ENCODE measurements around the gene TMEM17. TPM values are rescaled to one million over a fixed set of nuclear protein-coding genes. Genes with fewer than 3 reads are reported as not detected.

TMEM17 gene
- polyA plus RNA-seq, 2 of the 4 experiments (the other 2 are of a cell fraction) = 5.2 to 10.2 TPM

GRCh38 chr2:62529758-62530157 lies 23.8 kb upstream of the TMEM17 start:
- Histone ChIP-seq H3K4me1 (peaks cover 32% of the 10 kb centered on the region), H3K4me2 (no peak overlapping the region), H3K9me3 (no peaks in the 10 kb centered on the region), H3K27ac (no peak overlapping the region), H3K4me3 (no peak overlapping the region)
- TF ChIP-seq NPAS2 (CRISPR knock-in tag; IDR thresholded peaks at IDR 0.05; ENCODE audit: borderline replicate concordance) (no peak), POLR2AphosphoS2 (conservative IDR thresholded peaks at IDR 0.05; ENCODE audit: low read length) (no peak), NR3C1 (IDR thresholded peaks at IDR 0.05) (no peak), RNF2 (IDR thresholded peaks at IDR 0.05; ENCODE audit: borderline replicate concordance, low read depth) (no peak), ATOH8 (CRISPR knock-in tag; IDR thresholded peaks at IDR 0.05; ENCODE audit: low read depth) (no peak), MAX (IDR thresholded peaks at IDR 0.05) (no peak), FOSB (CRISPR knock-in tag; IDR thresholded peaks at IDR 0.05) (no peak), ZSCAN20 (CRISPR knock-in tag; IDR thresholded peaks at IDR 0.05) (no peak), CHD4 (IDR thresholded peaks at IDR 0.05; ENCODE audit: borderline replicate concordance) (no peak), EP300 (IDR thresholded peaks at IDR 0.05) (no peak), RARB (CRISPR knock-in tag; IDR thresholded peaks at IDR 0.05) (no peak), ELK1 (IDR thresholded peaks at IDR 0.05; ENCODE audit: low read depth, low read length) (no peak), MAZ (IDR thresholded peaks at IDR 0.05; ENCODE audit: borderline replicate concordance, low read depth, low read length) (no peak)
- TF ChIP-seq, protein P1, sequence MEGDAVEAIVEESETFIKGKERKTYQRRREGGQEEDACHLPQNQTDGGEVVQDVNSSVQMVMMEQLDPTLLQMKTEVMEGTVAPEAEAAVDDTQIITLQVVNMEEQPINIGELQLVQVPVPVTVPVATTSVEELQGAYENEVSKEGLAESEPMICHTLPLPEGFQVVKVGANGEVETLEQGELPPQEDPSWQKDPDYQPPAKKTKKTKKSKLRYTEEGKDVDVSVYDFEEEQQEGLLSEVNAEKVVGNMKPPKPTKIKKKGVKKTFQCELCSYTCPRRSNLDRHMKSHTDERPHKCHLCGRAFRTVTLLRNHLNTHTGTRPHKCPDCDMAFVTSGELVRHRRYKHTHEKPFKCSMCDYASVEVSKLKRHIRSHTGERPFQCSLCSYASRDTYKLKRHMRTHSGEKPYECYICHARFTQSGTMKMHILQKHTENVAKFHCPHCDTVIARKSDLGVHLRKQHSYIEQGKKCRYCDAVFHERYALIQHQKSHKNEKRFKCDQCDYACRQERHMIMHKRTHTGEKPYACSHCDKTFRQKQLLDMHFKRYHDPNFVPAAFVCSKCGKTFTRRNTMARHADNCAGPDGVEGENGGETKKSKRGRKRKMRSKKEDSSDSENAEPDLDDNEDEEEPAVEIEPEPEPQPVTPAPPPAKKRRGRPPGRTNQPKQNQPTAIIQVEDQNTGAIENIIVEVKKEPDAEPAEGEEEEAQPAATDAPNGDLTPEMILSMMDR (IDR thresholded peaks at IDR 0.05) = no peak
- no peak for DNase-seq (ENCODE audit: low read depth in 1 of 2, low spot score in 1 of 2)
- ChIA-PET POLR2A (no interaction called here), CTCF (no interaction called here)
- FAIRE-seq = peak; percentile 32
- ATAC-seq = no peak

GRCh38 chr2:62527478-62528210 lies 21.6 kb upstream of the TMEM17 start:
- ChIA-PET POLR2A (interaction anchor here (2.1 kb wide), 1 partner anchor 21 kb away, joined by 6 read pairs; the partner anchor contains the start of gene TMEM17), CTCF (interaction anchor here (1.4 to 1.7 kb wide), 2 partner anchors 8 to 71 kb away, joined by 4 to 6 read pairs; no protein-coding TSS in a partner anchor)
- ATAC-seq (no peak), DNase-seq (ENCODE audit: low read depth in 1 of 2, low spot score in 1 of 2) (no peak), FAIRE-seq (no peak)
- peak overlapping the region in 1 of 2 experiments; percentile 48; a peak in 3 of 6 replicates for H3K27ac ChIP-seq
- H3K9me3 ChIP-seq = peaks cover 9% of the 10 kb centered on the region; the same call in 1 of the 3 replicates
- WGBS (ENCODE audit: missing lambda C conversion rate) = 37% methylated on average over 3 of the region's 3 CpGs
- peaks cover 32% of the 10 kb centered on the region for H3K4me1 ChIP-seq
- no peak overlapping the region for H3K4me3 ChIP-seq
- H3K4me2 ChIP-seq = 0 out of 3 replicates have a peak overlapping the region, but pooled peaks have one; percentile 7
- TF ChIP-seq, protein P2, sequence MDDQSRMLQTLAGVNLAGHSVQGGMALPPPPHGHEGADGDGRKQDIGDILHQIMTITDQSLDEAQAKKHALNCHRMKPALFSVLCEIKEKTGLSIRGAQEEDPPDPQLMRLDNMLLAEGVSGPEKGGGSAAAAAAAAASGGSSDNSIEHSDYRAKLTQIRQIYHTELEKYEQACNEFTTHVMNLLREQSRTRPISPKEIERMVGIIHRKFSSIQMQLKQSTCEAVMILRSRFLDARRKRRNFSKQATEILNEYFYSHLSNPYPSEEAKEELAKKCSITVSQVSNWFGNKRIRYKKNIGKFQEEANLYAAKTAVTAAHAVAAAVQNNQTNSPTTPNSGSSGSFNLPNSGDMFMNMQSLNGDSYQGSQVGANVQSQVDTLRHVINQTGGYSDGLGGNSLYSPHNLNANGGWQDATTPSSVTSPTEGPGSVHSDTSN (IDR thresholded peaks at IDR 0.05) = no peak
- TF ChIP-seq POLR2A (IDR thresholded peaks at IDR 0.05; ENCODE audit: low read length) = no peak
- TF ChIP-seq, protein P3, sequence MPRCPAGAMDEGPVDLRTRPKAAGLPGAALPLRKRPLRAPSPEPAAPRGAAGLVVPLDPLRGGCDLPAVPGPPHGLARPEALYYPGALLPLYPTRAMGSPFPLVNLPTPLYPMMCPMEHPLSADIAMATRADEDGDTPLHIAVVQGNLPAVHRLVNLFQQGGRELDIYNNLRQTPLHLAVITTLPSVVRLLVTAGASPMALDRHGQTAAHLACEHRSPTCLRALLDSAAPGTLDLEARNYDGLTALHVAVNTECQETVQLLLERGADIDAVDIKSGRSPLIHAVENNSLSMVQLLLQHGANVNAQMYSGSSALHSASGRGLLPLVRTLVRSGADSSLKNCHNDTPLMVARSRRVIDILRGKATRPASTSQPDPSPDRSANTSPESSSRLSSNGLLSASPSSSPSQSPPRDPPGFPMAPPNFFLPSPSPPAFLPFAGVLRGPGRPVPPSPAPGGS (IDR thresholded peaks at IDR 0.05) = no peak
- TF ChIP-seq NFE2L2 (conservative IDR thresholded peaks at IDR 0.05; ENCODE audit: low read length) = no peak
- no peak for TF ChIP-seq TP53 (CRISPR knock-in tag; IDR thresholded peaks at IDR 0.05)
- TF ChIP-seq JUN (IDR thresholded peaks at IDR 0.05) = no peak
- TF ChIP-seq GATA3 (IDR thresholded peaks at IDR 0.05; ENCODE audit: borderline replicate concordance) = peak; percentile 46; the same call in 1 of the 2 replicates
- peak; percentile 36 for TF ChIP-seq MAFK (IDR thresholded peaks at IDR 0.05; ENCODE audit: partially characterized antibody)
- no peak for TF ChIP-seq SREBF2 (IDR thresholded peaks at IDR 0.05)
- TF ChIP-seq POLR2AphosphoS2 (conservative IDR thresholded peaks at IDR 0.05; ENCODE audit: low read length) = no peak
- TF ChIP-seq MAX (IDR thresholded peaks at IDR 0.05) = no peak
- TF ChIP-seq HMGXB4 (CRISPR knock-in tag; IDR thresholded peaks at IDR 0.05; ENCODE audit: borderline replicate concordance) = no peak
- no peak for TF ChIP-seq ZC3H11A (IDR thresholded peaks at IDR 0.05)
